Activated CD4-positive, alpha-beta T cell treated with anti-CD3 and anti-CD28 coated beads for 36 hours (primary cell): ENCODE results near the gene KIRREL3. TPM values are rescaled to one million over a fixed set of nuclear protein-coding genes. Genes with fewer than 3 reads are reported as not detected.

ENCODE experiments used
- ATAC-seq: fragments of 200-7000 bp; cut with Tn5 transposase; one replicate; pipeline ENCODE4 v1.10.0; 2021; ENCODE audit warnings: mild to moderate bottlenecking, moderate library complexity
- CTCF ChIA-PET: fragments of 350-600 bp; sonication (Branson Sonifier 250); formaldehyde crosslinking; loops from one replicate; lab custom pipeline; 2021; ENCODE audit warnings: antibody characterized with exemption; lab: Charles Lee
- POLR2A ChIA-PET: fragments of 350-600 bp; sonication (Branson Sonifier 250); formaldehyde crosslinking; loops from one replicate; lab custom pipeline; 2021; ENCODE audit warnings: antibody characterized with exemption, inconsistent platforms; lab: Charles Lee
- DNase-seq: peaks from one replicate; pipeline ENCODE4 v3.0.0-alpha.2; 2020
- H3K27ac Mint-ChIP-seq: one replicate; pipeline ENCODE4 v1.8.0; 2021; ENCODE audit warnings: mixed read lengths
- H3K27me3 Mint-ChIP-seq: one replicate; pipeline ENCODE4 v1.8.0; 2021; ENCODE audit warnings: mixed read lengths
- H3K36me3 Mint-ChIP-seq: one replicate; pipeline ENCODE4 v1.8.0; 2021; ENCODE audit warnings: low read depth, mixed read lengths
- H3K4me1 Mint-ChIP-seq: one replicate; pipeline ENCODE4 v1.8.0; 2021; ENCODE audit warnings: mixed read lengths
- H3K4me3 Mint-ChIP-seq: one replicate; pipeline ENCODE4 v1.8.0; 2021; ENCODE audit warnings: mild to moderate bottlenecking, moderate library complexity, mixed read lengths
- H3K9me3 Mint-ChIP-seq: one replicate; pipeline ENCODE4 v1.8.0; 2021; ENCODE audit warnings: low read depth, mixed read lengths
- intact Hi-C, 2 experiments: fragments of 100-400 bp; cut with DNase I in 1 of 2; cut with micrococcal nuclease in 1 of 2; formaldehyde crosslinking; loops; one replicate each; pipeline versions ENCODE4 v1.14.2 to v1.15.1; 2022 to 2024; cut with DNase I, micrococcal nuclease
- total RNA-seq, 2 experiments: library from RNA; stranded (reverse); gene quantifications; one replicate each; pipeline ENCODE4 v1.2.3, GENCODE V29; 2021

Gene KIRREL3
- total RNA-seq, 2 experiments from 2014 or later = not detected

DNA sequence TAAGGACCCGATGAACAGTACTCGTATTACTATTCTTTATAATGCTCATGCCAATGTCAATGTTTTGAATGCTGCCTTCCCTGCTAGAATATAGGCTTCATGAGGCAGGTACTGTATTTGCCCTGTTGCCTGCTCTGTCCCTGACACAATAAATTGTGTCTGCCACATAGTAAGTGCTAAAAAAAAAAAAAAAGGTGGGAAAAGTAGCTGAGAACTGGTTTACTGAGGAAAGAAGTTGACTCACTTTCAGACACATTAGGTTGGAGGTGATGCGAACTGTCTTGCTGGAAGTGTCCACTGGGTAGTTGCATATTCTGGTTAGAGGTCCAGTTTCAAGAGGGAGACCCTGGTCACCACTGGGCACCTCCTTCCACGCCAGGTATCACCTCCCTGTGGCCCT, 255.9 kb downstream of the KIRREL3 start:
- ChIA-PET POLR2A (no interaction called here), CTCF (interaction anchor here (0.6 to 0.7 kb wide), 2 partner anchors 27 to 304 kb away, joined by 3 read pairs; no protein-coding TSS in a partner anchor)
- ATAC-seq (no peak), DNase-seq (no peak)
- H3K9me3 Mint-ChIP-seq = no peaks in the 10 kb centered on the region
- H3K27ac Mint-ChIP-seq = no peak overlapping the region
- no peaks in the 10 kb centered on the region for H3K36me3 Mint-ChIP-seq
- peaks cover 11% of the 10 kb centered on the region for H3K27me3 Mint-ChIP-seq
- H3K4me1 Mint-ChIP-seq = no peaks in the 10 kb centered on the region
- H3K4me3 Mint-ChIP-seq = no peak overlapping the region
- intact Hi-C loops = no loop called here

DNA sequence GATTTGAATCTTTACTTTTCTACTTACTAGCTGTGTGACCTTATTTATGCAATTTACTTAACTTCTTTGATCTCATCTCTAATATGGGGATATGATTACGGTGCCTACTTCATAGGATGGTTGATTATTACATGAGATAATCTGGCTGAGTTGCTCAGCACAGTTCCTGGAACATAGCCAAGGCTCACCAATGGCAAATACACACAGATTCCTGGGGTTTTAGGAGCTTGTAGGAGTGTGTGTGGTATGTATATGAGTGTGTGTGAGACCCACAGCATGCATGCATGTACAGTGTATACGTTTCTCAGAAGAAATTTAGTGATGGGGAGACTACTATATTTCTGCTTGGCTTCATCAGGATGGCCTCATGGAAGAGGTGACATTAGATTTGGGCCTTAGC, 256.9 kb downstream of the KIRREL3 start:
- no peaks in the 10 kb centered on the region for H3K4me1 Mint-ChIP-seq
- intact Hi-C loops = no loop called here
- no peak for ATAC-seq
- no peaks in the 10 kb centered on the region for H3K9me3 Mint-ChIP-seq
- no peaks in the 10 kb centered on the region for H3K36me3 Mint-ChIP-seq
- ChIA-PET POLR2A (no interaction called here), CTCF (interaction anchor here (1.0 kb wide), 1 partner anchor 247 kb away, joined by 3 read pairs; no protein-coding TSS in a partner anchor)
- no peak overlapping the region for H3K4me3 Mint-ChIP-seq
- peaks cover 2% of the 10 kb centered on the region for H3K27me3 Mint-ChIP-seq
- H3K27ac Mint-ChIP-seq = no peak overlapping the region
- no peak for DNase-seq

DNA sequence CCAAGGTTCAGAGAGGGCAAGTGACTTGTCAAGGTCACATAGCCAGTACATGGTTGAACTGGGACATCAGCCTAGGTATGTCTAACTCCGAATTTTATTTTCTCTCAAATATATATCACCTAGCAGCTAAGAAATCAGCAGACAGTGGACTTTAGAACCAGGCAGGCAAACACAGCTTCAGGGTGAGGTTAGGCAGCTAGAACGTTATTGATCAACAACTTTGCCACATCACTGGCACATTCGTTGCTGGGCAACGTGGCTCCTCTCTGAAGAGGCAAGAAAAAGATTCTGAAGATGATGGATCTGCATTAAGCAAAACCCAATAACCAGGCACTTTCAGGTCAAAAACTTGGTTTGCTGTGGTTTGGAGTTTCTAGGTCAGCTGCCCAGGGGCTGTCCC, 258.0 kb downstream of the KIRREL3 start:
- no peak overlapping the region for H3K4me3 Mint-ChIP-seq
- ATAC-seq = no peak
- intact Hi-C loops = no loop called here
- H3K27me3 Mint-ChIP-seq = peaks cover 2% of the 10 kb centered on the region
- no peak for DNase-seq
- CTCF ChIA-PET = interaction anchor here (0.7 to 1.0 kb wide), 2 partner anchors 236 to 248 kb away, joined by 3 read pairs; no protein-coding TSS in a partner anchor
- POLR2A ChIA-PET = no interaction called here
- H3K9me3 Mint-ChIP-seq = no peaks in the 10 kb centered on the region
- H3K36me3 Mint-ChIP-seq = no peaks in the 10 kb centered on the region
- no peaks in the 10 kb centered on the region for H3K4me1 Mint-ChIP-seq
- H3K27ac Mint-ChIP-seq = no peak overlapping the region

DNA sequence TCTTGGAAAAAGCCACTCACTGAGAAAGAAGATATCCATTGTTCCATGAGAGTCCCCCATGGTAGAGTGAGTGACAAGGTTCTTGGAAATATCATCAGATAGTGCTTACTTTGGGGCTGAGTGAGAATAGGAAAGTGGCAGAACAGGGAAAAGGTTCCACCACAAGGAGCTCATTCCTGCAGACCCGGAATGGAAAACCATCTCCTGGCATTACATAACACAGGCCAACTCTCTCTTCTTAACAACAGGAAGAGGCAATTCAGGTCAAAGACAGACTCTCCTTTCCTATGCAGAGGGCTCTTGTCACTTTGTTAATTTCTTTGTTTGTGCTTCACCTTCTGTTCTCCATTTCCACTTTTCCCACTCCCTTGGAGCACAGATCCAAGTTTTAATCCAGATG, 259.7 kb downstream of the KIRREL3 start:
- ChIA-PET POLR2A (no interaction called here), CTCF (no interaction called here)
- H3K27me3 Mint-ChIP-seq = peaks cover 2% of the 10 kb centered on the region
- DNase-seq (no peak), ATAC-seq (no peak)
- no peaks in the 10 kb centered on the region for H3K9me3 Mint-ChIP-seq
- H3K27ac Mint-ChIP-seq = no peak overlapping the region
- intact Hi-C loops = no loop called here
- no peaks in the 10 kb centered on the region for H3K36me3 Mint-ChIP-seq
- no peak overlapping the region for H3K4me3 Mint-ChIP-seq
- H3K4me1 Mint-ChIP-seq = no peaks in the 10 kb centered on the region

DNA sequence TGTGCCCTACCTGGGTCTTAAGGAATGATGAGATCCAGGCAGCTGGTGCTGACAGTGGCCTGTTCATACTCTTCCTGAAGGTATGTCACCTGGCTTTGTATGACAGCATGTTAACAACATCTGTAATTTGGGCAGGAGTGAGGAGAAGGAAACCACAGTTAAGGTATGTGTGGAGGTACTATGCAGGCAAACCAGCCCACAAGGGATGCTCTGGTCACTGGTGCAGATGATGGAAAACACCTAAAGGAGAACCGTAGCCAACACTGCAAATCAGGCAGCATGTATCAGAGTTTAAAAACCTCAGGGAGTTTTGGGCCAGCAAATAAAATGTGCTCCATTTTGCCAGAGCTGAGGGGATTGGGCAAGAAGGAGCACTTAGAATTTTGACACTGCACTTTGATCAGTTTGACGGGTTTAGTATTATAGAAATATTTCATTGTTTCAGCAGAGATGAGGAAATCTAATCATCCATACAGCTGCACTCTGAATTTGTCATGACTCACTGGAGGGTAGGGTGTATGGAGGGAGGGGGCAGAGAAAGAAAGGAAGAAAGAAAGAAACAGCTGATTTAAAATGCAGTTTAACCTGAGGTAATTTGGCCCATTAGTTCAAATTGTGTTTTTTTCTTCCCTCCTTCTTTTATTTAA, 260.9 kb downstream of the KIRREL3 start:
- Mint-ChIP-seq H3K36me3 (no peaks in the 10 kb centered on the region), H3K4me3 (no peak overlapping the region), H3K9me3 (no peaks in the 10 kb centered on the region), H3K4me1 (no peaks in the 10 kb centered on the region), H3K27me3 (peaks cover 4% of the 10 kb centered on the region), H3K27ac (no peak overlapping the region)
- ChIA-PET POLR2A (no interaction called here), CTCF (interaction anchor here (0.6 kb wide), 1 partner anchor 27 kb away, joined by 3 read pairs; no protein-coding TSS in a partner anchor)
- ATAC-seq (no peak), DNase-seq (no peak)
- intact Hi-C loops = no loop called here

DNA sequence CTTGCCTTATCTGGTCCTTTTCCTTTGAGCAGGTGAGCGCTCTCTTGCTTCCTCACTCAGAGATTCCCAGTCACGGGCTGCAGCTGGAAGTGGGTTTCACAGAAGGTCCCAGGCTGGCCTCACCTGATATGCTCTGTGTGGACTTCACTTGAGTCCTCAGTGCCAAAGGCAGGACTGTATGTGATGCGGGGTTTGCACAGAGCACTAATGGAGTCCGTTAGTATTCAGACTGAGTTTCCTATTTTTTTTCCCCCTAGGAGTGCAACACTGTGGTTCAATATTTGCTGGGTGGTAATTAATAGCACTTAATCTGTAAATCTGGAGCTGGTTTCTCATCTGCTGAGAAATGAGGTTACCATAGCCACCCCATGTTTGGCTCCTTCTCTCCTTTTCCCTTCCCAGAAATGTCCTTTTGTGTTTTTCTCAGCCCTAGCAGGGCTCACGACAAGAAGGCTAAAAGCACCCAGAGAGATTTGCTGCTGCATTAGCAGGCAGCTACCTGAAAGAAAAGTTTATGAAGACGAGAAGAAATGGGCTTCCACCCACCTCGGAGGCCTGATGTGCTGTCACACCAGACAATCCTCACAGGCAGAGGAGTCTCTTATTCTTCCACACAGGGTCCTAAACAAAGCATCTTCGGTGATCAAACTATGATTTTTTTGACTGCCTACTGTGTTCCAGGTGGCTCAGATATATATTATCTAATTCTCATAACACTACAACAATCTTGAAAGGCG, 262.1 kb downstream of the KIRREL3 start:
- no peaks in the 10 kb centered on the region for H3K9me3 Mint-ChIP-seq
- CTCF ChIA-PET = no interaction called here
- intact Hi-C loops = no loop called here
- ATAC-seq (no peak), DNase-seq (no peak)
- no peak overlapping the region for H3K4me3 Mint-ChIP-seq
- H3K27ac Mint-ChIP-seq = no peak overlapping the region
- peaks cover 2% of the 10 kb centered on the region for H3K27me3 Mint-ChIP-seq
- H3K36me3 Mint-ChIP-seq = no peaks in the 10 kb centered on the region
- no peaks in the 10 kb centered on the region for H3K4me1 Mint-ChIP-seq
- POLR2A ChIA-PET = no interaction called here

DNA sequence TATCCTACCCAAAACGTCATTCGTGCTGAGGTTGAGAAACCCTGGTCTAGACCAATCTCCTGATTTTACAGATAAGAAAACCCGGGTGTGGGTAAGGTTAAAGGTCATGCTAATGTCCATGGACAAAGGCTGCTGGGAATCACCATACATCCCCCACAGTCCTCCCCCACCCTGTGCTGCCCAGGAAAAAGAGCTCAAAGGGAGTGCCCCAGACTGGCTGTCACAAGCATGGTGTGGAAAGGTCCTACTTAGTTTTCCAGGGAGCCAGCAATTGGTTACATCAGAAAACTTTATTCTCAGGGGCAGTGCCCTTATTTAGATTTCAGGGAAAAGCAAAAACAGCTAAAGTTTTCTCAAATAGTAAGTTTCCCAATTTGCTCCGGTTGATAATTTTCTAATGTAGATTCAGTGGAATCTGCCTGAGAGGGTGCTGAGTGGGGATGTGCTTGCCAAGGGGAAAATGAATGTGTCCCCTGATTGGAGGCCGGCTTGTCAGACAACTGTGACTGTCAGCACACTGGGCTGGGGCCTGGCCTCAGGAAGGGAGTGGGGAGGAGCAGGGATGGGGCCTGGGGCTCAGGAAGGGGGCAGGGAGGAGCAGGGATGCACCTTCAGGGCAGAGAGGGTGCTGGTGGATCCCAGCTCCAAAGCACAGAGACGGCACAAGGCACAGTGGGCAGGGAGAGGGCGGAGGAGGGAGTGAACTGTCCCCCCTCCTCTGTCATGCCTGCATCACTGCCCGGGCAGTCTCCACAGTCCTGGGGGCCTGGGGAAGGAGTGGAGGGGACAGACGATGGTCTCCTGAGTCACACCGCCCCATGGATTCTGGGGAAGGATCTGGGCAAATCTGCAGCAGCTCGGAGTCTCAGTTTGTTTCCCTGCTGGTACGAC, 263.6 kb downstream of the KIRREL3 start:
- CTCF ChIA-PET = interaction anchor here (0.7 to 1.0 kb wide), 2 partner anchors 180 to 455 kb away, joined by 3 read pairs; no protein-coding TSS in a partner anchor
- no peaks in the 10 kb centered on the region for H3K36me3 Mint-ChIP-seq
- no peaks in the 10 kb centered on the region for H3K9me3 Mint-ChIP-seq
- H3K4me3 Mint-ChIP-seq = no peak overlapping the region
- no peak overlapping the region for H3K27ac Mint-ChIP-seq
- peaks cover 2% of the 10 kb centered on the region for H3K27me3 Mint-ChIP-seq
- ATAC-seq = no peak
- DNase-seq = no peak
- no peaks in the 10 kb centered on the region for H3K4me1 Mint-ChIP-seq
- intact Hi-C loops = no loop called here
- POLR2A ChIA-PET = no interaction called here

DNA sequence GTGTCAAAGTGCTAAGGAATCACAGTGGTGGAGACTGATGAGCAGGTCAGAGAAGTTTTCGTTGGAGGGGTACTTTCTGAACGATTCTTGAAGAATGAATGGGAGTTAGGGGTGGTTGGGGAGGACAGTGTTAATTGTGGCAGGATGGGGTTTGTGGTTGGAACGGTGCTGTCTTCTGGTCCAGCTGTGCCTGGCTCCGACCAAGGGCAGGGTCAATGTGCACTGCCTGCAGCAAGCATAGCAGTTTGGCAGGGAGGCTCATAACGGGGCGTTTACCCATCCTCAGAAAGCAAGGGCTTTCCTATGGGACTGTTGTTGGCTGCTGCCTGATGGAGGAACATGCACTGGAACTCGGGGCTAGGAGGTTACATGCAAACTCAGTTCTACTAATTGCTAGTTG, 265.8 kb downstream of the KIRREL3 start:
- Mint-ChIP-seq H3K4me3 (no peak overlapping the region), H3K9me3 (no peaks in the 10 kb centered on the region), H3K27me3 (peaks cover 4% of the 10 kb centered on the region), H3K4me1 (no peaks in the 10 kb centered on the region), H3K27ac (no peak overlapping the region), H3K36me3 (no peaks in the 10 kb centered on the region)
- ATAC-seq (no peak), DNase-seq (no peak)
- intact Hi-C loops = no loop called here
- ChIA-PET POLR2A (no interaction called here), CTCF (no interaction called here)

DNA sequence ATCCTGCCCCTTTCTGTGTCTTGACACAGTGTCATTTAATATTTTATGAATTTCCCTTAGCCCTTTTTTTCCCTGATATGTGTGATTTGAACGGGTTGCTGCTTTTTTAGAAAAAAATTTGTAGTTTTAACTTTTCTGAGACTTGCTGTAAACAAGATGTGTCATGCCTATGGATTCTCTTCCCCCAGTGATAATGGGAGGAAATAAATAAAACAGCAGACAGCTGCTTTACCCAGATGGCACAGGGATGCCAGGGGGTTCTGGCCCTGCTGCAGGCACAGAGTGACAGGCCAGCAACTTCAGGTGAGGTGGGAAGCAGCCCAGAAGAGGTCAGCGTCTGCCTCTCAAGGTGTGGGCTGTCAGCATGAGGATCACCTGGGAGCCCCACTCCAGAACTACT, 266.9 kb downstream of the KIRREL3 start:
- intact Hi-C loops = no loop called here
- ChIA-PET POLR2A (no interaction called here), CTCF (no interaction called here)
- no peaks in the 10 kb centered on the region for H3K9me3 Mint-ChIP-seq
- DNase-seq = no peak
- no peaks in the 10 kb centered on the region for H3K4me1 Mint-ChIP-seq
- peaks cover 8% of the 10 kb centered on the region for H3K27me3 Mint-ChIP-seq
- no peak for ATAC-seq
- H3K27ac Mint-ChIP-seq = no peak overlapping the region
- H3K4me3 Mint-ChIP-seq = no peak overlapping the region
- no peaks in the 10 kb centered on the region for H3K36me3 Mint-ChIP-seq

DNA sequence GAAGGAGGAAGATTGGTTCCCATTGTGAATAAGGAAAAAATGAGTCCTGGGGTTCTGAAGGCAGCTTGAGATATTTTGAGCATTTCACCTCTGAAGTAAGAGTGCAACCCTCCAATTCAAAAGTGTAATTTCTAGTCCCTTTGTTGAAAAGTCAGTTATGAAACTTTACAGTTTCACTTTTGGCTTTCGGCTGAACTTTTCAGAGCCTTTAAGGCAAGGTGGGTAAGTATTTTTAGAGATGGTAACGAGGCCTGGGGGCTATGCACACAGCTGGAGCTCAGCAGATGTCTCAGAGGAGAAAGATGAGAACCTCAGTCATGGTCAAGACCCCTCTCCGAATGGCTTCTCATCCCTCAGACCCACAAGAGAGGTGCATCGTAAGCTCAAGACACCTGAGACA, 267.6 kb downstream of the KIRREL3 start:
- Mint-ChIP-seq H3K27me3 (peaks cover 8% of the 10 kb centered on the region), H3K4me1 (no peaks in the 10 kb centered on the region), H3K27ac (no peak overlapping the region), H3K9me3 (no peaks in the 10 kb centered on the region), H3K4me3 (no peak overlapping the region), H3K36me3 (no peaks in the 10 kb centered on the region)
- ChIA-PET CTCF (interaction anchor here (0.9 kb wide), 1 partner anchor 96 kb away, joined by 3 read pairs; no protein-coding TSS in a partner anchor), POLR2A (no interaction called here)
- no peak for ATAC-seq
- intact Hi-C loops = no loop called here
- DNase-seq = no peak

DNA sequence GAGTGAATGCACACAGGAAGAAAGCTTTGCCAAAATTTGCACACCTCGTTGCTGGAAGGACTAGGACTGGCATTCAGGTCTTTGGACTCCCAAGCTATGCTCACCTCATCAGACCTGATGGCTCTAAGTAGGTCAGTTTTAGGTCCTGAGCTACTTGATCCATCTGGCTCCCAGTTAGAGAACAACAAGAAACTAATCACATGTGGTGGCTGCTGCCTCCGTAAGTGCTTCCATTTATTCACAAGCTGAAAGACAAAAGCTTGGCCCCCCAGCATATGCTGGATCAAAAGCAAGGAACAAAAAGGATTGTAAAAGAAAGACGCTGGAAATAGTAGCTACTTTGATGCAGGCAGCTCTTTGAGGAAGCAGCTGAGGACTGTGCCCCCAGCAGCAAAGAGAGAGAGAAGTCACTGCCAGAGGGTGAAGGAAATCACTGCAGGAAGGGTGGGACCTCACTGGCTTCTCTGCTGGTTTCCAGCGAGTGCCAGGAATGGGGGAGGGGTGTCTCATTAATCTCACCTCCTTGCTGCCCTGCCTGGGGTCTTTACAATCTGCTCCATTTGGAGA, 268.9 kb downstream of the KIRREL3 start:
- no peaks in the 10 kb centered on the region for H3K9me3 Mint-ChIP-seq
- peaks cover 8% of the 10 kb centered on the region for H3K27me3 Mint-ChIP-seq
- POLR2A ChIA-PET = no interaction called here
- H3K27ac Mint-ChIP-seq = no peak overlapping the region
- DNase-seq (no peak), ATAC-seq (no peak)
- H3K4me1 Mint-ChIP-seq = no peaks in the 10 kb centered on the region
- intact Hi-C loops = no loop called here
- CTCF ChIA-PET = no interaction called here
- H3K36me3 Mint-ChIP-seq = no peaks in the 10 kb centered on the region
- H3K4me3 Mint-ChIP-seq = no peak overlapping the region
